Measurements from ENCODE around the gene CP. TPM values are rescaled to one million over a fixed set of nuclear protein-coding genes. Genes with fewer than 3 reads are reported as not detected.

The CP gene
- total RNA-seq, 1 experiment from 2014 or later = 0.53 TPM

DNA sequence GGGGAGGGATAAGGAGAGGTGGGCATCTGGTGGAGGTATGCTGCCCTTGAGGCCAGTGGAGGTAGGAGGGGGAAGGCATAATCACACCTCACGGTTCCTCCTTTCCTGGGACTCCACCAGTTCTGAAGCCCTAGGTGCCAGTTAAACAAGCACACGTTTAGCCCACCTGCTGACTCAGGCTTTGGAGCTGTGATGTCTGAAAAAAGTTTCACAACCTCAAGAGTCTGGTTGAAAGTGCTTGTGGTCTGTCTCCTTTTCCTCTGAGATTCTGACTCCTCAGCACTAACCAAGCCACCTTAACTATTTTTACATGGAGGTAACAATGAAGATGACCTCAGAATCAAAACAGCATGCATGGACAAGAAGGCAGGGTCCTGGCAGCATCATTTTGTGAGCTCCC, 69.2 kb downstream of the CP start:
- DNase-seq (ENCODE audit: low read depth, low spot score) = no peak
- in situ Hi-C loops (cut with HindIII; ENCODE audit: low pct_unique_long_range_greater_than_20kb, low sequenced_read_pairs) = no loop called here

DNA sequence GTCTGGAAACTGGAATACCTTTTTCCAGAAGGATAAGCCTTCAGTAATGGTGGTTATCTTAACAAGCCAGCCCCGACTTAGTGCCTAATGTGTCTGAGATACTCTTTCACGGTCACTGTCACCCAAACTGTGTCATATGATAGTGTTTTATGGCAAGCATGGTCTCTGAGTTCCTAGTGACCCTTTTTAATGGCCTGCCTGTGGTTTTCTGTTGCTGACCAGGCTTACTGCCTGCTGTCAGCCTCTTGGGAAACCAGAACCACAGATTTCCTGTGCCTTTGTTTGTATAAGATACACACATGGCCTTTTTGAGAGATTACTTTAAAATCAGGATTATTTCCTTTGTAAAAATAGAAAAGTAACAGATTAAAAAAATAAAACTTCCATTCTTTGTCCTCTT, 69.8 kb downstream of the CP start:
- DNase-seq (ENCODE audit: low read depth, low spot score) = peak; percentile 54
- in situ Hi-C loops (cut with HindIII; ENCODE audit: low pct_unique_long_range_greater_than_20kb, low sequenced_read_pairs) = no loop called here

DNA sequence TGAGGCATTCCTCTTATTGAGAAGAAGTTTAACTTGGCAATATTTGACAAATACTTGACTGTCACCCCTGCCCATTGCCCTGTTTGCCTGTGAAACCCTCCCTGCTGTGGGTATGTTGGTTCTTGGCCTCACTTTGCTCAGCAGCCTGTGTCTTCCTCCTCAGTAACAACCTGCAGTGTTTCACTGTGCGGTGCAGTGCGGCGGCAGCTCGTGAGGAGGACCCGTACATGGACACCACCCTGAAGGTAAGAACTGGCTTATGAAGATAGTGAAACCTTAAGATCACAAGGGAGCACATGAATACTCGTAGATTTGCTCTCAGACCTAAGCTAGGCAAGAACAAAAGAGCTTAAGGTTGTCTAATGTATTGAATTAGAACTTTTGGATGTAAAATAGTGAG, 71.2 kb downstream of the CP start:
- in situ Hi-C loops (cut with HindIII; ENCODE audit: low pct_unique_long_range_greater_than_20kb, low sequenced_read_pairs) = no loop called here
- no peak for DNase-seq (ENCODE audit: low read depth, low spot score)

DNA sequence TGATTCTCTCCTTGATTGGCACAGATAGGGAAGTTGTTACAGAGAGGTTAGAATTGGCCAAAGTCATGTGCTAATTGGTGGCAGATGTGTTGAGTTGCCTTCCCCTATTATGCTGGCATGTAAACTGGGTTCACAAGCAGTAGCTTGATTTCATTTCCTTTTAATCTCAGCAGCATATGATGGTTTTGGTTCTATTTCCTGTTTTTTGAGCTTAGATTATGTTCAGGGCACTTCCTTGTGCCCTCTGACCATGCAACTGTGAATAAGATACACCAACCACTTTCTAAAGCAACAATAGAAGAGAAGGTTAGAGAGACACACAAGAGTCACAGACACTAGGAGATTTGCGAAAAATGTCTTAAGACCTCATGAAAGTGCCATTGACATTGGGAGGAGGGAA, 75.7 kb downstream of the CP start:
- in situ Hi-C loops (cut with HindIII; ENCODE audit: low pct_unique_long_range_greater_than_20kb, low sequenced_read_pairs) = no loop called here

DNA sequence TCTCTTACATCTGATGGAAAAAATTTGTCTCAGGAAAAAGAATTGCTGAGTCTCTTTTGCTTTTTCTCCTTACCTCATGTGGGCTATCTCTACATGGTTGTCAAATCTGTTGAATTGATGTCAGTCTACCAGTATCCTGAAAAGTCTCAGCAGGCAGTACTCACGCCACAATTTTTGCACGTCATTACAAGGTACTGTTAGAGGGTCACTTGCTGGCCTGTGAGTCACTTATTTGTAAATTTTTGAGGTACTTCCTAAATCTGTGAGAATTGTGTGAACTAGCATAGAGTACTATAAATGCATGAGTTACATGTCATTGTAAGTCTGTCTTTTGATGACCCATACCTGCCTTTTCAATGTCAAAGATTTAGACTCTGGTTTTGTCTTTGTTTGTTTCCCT, 76.3 kb downstream of the CP start:
- in situ Hi-C loops (cut with HindIII; ENCODE audit: low pct_unique_long_range_greater_than_20kb, low sequenced_read_pairs) = no loop called here
- no peak for DNase-seq (ENCODE audit: low read depth, low spot score)

More for the DNA sequence above, 75.7 kb downstream of the CP start:
- DNase-seq (ENCODE audit: low read depth, low spot score) = no peak

DNA sequence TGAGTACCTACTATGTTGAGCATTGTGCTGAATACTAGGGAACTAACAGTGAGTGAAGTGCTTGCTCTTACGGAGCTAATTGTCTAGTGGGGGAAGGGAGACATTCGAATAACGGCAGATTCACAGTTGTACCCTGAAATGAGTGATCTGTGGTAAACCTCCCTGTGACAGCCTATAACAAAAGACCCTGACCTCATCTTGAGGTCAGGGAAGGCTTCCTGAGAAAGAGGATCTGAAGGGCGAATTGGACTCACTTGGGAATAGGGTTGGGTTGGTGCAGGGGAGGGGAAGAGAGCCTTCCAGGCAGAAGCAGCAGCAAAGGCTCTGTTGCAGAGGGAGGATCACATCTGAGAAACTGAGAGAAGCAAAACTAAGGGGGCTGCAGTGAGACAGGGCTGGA, 78.9 kb downstream of the CP start:
- DNase-seq (ENCODE audit: low read depth, low spot score) = no peak
- in situ Hi-C loops (cut with HindIII; ENCODE audit: low pct_unique_long_range_greater_than_20kb, low sequenced_read_pairs) = no loop called here

DNA sequence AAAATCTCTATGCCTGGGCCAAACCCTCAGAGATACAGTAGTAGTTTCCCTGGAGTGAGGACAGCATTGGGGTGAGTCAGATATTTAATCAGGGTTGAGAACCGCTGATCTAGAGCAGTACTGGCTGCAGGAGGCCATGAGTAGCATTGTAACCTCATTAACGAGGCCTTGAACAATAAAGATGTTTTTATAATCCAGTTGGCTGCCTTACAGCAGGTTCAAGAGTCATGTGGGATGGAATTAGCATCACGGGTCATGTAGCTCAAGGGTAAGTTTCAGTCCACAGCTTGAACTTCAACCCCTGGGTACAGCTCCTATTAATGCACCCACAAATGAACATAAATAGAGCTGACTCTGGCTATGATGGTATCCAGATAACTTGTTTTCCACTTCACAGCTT, 87.1 kb downstream of the CP start:
- in situ Hi-C loops (cut with HindIII; ENCODE audit: low pct_unique_long_range_greater_than_20kb, low sequenced_read_pairs) = no loop called here

DNA sequence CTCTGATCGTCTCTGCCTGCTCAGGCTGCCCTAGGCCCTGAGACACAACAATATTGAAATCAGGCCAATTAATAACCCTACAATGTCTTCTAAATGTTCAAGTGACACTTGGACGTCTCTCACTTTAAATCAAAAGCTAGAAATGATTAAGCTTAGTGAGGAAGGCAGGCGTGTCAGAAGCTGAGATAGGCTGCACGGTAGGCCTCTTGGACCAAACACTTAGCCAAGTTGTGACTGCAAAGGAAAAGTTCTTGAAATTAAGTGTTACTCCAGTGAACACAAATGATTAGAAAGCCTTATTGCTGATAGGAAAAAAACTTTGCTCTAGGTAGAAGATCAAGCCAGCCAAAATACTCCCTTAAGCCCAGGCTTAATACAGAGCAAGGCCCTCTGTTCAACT, 90.0 kb downstream of the CP start:
- in situ Hi-C loops (cut with HindIII; ENCODE audit: low pct_unique_long_range_greater_than_20kb, low sequenced_read_pairs) = no loop called here
- no peak for DNase-seq (ENCODE audit: low read depth, low spot score)

More for the DNA sequence above, 87.1 kb downstream of the CP start:
- DNase-seq (ENCODE audit: low read depth, low spot score) = peak; percentile 33

DNA sequence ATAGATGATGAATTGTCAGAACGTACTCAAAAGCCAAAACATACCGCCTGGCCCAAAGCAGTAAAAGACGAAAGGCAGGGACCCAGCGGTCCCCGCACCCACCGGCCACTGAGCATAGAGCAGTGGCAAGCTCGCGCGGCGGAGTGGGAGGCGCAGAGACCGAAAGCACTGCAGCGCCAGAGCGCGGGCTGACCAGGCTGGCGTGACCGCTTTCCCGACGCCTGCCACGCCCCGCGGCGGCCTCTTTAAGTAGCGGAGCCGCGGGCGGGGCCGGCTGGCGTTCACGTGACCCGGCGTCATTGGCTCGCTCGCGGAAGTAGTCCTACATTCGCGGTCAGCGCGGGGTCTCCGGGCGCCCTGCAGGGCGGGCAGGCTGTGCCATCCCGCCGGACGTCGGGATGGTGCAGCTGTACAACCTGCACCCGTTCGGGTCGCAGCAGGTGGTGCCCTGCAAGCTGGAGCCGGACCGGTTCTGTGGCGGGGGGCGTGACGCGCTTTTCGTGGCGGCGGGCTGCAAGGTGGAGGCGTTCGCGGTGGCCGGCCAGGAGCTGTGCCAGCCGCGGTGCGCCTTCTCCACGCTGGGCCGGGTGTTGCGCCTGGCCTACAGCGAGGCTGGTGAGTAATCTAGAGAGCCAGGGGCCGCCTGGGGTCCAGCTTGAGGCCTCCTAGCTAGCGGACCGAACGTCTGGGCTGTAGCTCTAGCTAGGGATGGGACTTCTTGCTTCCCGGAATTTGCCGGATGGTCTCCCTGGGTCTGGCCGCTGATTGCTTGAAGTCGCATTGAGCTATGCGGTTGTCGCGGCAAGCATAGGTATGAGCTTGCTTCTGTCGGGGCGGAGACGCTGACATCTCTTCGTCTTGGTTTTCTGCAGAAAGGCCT, 92.1 kb downstream of the CP start, which contains the start of gene HPS3:
Gene HPS3 (plus strand): TSS at position 313 of the 880 bp plus-strand sequence. CDS start 86 bp downstream, at position 399.
- DNase-seq (ENCODE audit: low read depth, low spot score) = peak; percentile 88
- in situ Hi-C loops (cut with HindIII; ENCODE audit: low pct_unique_long_range_greater_than_20kb, low sequenced_read_pairs) = no loop called here

DNA sequence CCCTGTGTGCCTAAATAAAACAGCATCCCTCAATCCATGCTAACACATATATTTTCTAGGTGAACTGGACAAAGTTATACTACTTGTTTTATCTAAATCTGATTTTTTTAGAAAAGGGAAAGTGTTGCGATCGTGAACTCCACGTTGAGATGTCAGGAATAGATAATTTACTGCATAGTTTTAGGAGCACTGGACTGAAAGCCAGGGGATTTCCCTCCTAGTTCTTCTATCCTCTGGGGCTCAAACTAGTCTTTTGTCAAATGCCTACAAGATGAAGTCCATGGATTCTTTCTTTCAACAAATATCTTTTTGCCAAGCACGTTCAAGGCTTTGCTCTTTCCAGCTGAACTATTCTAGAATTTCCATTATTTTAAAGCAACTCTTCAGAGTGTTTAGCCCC, 92.8 kb downstream of the CP start:
- DNase-seq (ENCODE audit: low read depth, low spot score) = no peak
- in situ Hi-C loops (cut with HindIII; ENCODE audit: low pct_unique_long_range_greater_than_20kb, low sequenced_read_pairs) = no loop called here

DNA sequence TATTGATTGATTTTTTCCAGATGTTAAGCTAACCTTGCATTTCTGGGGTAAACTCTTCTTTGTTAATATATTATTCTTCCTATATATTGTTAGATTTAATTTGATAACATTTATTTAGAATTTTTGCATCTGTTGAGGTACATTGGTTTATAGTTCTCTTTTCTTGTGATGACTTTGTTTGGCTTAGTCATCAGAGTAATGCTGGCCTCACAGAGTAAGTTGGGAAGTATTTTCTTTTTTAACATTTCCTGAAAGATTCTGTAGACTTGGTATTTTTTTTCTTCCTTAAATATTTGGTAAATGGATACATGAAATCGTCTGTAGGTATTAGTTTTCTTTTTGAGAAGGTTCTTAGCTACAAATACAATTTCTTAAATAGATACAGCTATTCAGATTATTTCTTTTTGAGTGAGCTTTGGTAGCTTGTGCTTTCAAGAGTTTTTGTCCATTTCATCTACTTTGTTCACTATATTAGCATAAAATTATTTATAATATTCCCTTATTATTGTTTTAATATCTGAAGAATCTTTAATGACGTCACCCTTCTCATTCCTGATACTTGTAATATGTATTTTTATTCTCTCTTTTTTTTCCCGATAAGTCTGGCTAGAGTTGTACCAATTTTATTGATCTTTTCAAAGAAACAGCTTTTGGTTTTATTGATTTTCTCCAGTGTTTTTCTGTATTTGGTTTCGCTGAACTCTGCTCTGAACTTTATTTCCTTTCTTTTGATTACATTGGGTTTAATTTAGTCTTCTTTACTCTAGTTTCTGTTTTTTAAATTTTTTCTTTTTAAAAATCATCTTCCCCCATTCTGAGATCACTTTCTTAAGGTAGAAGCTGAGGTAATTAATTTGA, 98.7 kb downstream of the CP start:
- in situ Hi-C loops (cut with HindIII; ENCODE audit: low pct_unique_long_range_greater_than_20kb, low sequenced_read_pairs) = no loop called here
- no peak for DNase-seq (ENCODE audit: low read depth, low spot score)

Other genes starting within 250 kb of the CP start
- gene GYG1, start 230.3 kb downstream of the CP start, total RNA-seq (2014; rRNA removed; shearing (Covaris generic)) = 35.0 and 35.3 TPM in 2 replicates
- 78.6 and 82.0 TPM in 2 replicates for gene HLTF, start 135.3 kb downstream of the CP start, total RNA-seq (2014; rRNA removed; shearing (Covaris generic))
- gene HPS3, start 92.2 kb downstream of the CP start, total RNA-seq (2014; rRNA removed; shearing (Covaris generic)) = 33.9 and 35.3 TPM in 2 replicates
- 66.3 and 72.6 TPM in 2 replicates for gene TM4SF18, start 111.8 kb upstream of the CP start, total RNA-seq (2014; rRNA removed; shearing (Covaris generic))
- gene TM4SF1, start 155.8 kb upstream of the CP start, total RNA-seq (2014; rRNA removed; shearing (Covaris generic)) = 60.2 and 65.0 TPM in 2 replicates